NCI-H446 (cell line): ENCODE results near the gene MRPS24.
"Not testable (repeated sequence)": the region's sequence is repeated elsewhere in the genome, so short reads cannot be mapped to it uniquely, and the experiment has no call there.

Experiments
- DNase-seq, 2 experiments: peaks; one replicate each; lab custom pipeline; 2025; lab: John Stamatoyannopoulos, UW

The MRPS24 gene

GRCh38 chr7:43838201-43838658 lies 31.1 kb downstream of the MRPS24 start:
- DNase-seq = no peak

GRCh38 chr7:43834463-43835251 lies 34.7 kb downstream of the MRPS24 start:
- DNase-seq = no peak

- not testable (repeated sequence) for DNase-seq
Measured at GRCh38 chr7:43830917-43831316, 38.4 kb downstream of the MRPS24 start.

- no peak for DNase-seq
Measured at GRCh38 chr7:43825391-43825808, 43.9 kb downstream of the MRPS24 start.

GRCh38 chr7:43824963-43825362 lies 44.4 kb downstream of the MRPS24 start:
- no peak for DNase-seq

GRCh38 chr7:43824513-43824912 lies 44.8 kb downstream of the MRPS24 start:
- not testable (repeated sequence) for DNase-seq

GRCh38 chr7:43823941-43824340 lies 45.4 kb downstream of the MRPS24 start:
- DNase-seq = no peak

GRCh38 chr7:43823425-43823824 lies 45.9 kb downstream of the MRPS24 start:
- not testable (repeated sequence) for DNase-seq
